Measurements from ENCODE around the gene SH3GLB1.
"Not testable (repeated sequence)": the region's sequence is repeated elsewhere in the genome, so short reads cannot be mapped to it uniquely, and the experiment has no call there.

SH3GLB1 gene

DNA sequence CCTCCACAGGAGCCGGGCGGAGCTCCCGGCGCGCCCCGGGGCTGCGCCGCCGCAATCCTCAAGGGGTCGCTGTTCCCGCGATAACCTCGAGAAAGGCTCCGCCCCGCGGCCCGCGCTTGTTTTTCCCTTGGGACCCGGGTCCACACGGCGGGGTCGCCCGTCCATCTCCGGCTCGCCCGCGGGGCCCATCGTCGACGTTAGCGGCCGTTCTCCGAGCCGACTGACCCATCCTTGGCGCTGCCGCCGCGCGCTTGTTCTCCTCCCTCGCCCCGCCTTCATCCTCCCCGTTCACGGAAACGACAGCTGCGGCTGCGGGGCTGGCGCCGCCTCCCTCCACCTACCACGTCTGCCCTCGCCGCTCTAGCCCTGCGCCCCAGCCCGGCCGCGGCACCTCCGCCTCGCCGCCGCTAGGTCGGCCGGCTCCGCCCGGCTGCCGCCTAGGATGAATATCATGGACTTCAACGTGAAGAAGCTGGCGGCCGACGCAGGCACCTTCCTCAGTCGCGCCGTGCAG lies at the start of gene SH3GLB1:
SH3GLB1 (plus strand) TSS at position 119 of the 514 bp plus-strand sequence; CDS start at position 443, 324 bp downstream.
- DNase-seq, result peak in 1 of 2 experiments; percentile 56

DNA sequence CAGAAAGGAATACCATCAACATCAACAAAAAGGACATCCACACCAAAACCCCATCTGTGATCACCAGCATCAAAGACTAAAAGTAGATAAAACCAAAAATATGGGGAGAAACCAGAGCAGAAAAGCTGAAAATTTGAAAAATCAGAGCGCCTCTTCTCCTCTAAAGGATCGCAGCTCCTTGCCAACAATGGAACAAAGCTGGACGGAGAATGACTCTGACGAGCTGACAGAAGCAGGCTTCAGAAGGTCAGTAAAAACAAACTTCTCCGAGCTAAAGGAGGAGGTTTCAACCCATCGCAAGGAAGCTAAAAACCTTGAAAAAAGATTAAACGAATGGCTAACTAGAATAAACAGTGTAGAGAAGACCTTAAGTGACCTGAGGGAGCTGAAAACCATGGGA lies 46.0 kb upstream of the SH3GLB1 start:
- not testable (repeated sequence) for DNase-seq

DNA sequence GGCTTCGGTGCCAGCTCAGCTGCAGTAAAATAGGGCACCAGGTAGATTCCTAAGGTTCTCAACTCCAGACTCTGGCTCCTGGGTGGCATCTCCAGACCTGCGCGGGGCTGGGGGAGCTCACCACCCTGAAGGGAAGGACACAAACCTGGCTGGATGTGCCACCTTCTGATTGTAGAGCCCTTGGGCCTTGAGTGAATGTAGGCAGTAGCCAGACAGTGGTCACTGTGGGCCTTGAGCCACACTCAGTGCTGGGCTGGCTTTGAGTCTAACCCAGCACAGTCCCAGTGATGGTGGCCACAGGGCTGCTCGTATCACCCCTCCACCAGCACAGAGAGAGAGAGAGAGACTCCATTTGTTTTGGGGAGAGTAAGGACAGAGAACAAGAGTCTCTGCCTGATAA lies 38.0 kb upstream of the SH3GLB1 start:
- DNase-seq, result no peak

GRCh38 chr1:86687595-86687994 lies 16.8 kb upstream of the SH3GLB1 start:
- DNase-seq, result no peak

- DNase-seq, result no peak
Observed at GRCh38 chr1:86692641-86693040, 11.7 kb upstream of the SH3GLB1 start.

- no peak for DNase-seq
Observed at GRCh38 chr1:86695400-86695799, 9.0 kb upstream of the SH3GLB1 start.

- DNase-seq, result no peak
Observed at GRCh38 chr1:86696522-86696921, 7.9 kb upstream of the SH3GLB1 start.

GRCh38 chr1:86699186-86699585 lies 5.2 kb upstream of the SH3GLB1 start:
- no peak for DNase-seq

DNA sequence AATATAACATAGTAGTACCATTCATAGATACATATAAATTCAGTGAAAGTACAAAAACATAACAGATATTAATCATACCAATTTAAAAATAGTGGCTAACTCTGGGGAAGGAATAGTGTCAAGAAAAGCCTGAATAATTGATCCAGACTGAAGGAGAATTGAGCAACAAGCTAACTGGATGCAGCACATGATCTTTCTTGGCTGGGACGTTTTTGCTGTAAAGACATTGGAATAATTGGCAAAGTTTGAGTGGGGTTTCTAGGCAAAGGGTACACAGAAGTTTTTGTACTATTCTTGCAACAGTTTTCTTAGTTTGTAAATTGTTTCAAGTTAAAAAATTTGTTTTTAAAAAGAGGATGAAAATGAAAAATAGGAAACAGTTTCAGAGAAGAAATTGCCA lies 2.6 kb upstream of the SH3GLB1 start:
- DNase-seq, result no peak

DNA sequence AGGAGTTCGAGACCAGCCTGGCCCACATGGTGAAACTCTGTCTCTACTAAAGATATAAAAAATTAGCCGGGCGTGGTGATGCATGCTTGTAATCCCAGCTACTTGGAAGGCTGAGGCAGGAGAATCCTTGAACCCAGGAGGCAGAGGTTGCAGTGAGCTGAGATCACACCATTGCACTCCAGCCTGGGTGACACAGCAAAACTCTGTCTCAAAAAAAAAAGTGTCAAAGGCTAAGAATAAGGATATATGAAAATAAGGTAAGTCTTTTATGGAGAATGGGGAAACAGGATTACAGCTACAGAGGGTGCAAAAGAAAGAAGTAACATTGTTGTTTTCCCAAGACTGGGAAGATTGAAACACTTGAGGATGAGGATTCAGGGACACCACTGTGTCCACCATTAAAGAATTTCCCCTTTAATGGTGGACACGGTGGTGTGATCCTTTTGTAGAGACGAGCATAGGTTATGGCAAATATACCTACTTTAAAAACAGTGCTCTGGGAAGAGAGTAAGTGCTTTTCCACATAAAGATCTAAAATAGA lies 1.4 kb upstream of the SH3GLB1 start:
- DNase-seq, result not testable (repeated sequence)

DNA sequence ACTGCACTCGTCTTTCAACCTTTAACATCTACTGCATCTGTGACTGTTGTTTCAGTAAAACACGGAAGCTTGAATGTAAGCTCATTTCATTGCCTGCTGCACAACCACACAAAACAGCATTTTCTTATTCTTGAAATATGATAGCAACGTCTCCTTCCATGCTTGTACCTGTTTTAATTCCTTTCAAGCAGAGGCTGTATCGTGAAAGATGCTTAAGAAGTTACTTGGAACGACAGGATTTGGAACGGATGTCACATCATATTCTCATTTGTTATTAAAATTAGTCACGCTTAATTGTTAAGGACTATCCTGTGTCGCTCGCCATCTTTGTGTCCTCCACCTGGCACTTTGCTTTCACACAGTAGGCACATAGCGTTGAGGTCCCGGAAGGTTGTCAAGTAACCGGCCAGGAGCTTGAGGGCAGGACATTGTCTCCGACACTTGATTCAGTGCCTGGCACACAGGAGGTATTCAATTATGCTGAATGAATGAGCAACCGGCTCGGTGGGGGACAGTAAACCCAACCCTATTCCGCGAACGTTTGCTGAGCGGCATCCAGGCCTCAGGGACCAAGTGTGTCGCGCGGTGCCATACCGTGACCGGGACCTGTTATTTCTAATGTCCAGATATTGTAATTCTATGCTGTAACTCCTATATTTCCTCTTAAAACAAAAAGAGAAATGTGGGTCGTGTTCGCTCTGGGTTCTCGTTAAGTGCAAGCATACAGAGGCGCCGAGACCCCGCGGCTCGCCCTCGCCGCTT lies 499 bp upstream of the SH3GLB1 start:
- peak in 1 of 2 experiments; percentile 28 for DNase-seq

- DNase-seq, result no peak
Observed at GRCh38 chr1:86704972-86705664, 742 bp downstream of the SH3GLB1 start.

DNA sequence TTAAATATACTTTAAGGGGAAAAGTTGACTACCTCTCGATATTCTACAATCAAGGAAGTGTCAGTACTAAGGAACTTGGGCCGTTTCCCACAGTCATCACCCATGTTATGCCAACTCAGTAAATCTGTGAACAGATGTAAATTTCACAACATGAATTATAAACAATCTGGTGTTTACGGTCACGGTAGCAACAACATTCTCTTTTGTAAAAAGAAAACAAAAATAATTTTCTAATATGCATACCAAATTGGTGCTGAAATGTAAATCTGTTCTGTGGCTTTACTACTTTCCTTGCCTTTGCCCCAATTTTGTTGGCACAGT lies 1.2 kb downstream of the SH3GLB1 start:
- no peak for DNase-seq

- no peak for DNase-seq
Observed at GRCh38 chr1:86706018-86706635, 1.8 kb downstream of the SH3GLB1 start.

DNA sequence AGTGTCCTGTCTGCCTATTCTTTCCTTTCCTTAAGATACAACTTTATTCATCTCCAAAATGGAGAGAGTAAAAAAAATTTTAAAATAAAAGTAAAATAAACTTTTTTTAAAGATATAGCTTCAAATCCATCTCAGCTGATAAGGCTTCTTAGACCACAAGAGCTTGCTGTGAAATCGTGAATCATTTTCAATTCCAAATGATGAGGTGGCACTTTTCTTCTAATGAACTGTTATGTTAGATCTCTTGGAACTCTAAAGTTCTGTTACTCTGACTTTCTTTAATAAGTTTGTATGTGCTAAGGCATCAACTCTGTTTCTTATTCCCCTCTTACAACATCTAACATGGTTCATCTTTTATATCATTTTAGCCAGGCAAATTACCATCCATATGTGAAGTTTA lies 4.5 kb downstream of the SH3GLB1 start:
- no peak for DNase-seq

DNA sequence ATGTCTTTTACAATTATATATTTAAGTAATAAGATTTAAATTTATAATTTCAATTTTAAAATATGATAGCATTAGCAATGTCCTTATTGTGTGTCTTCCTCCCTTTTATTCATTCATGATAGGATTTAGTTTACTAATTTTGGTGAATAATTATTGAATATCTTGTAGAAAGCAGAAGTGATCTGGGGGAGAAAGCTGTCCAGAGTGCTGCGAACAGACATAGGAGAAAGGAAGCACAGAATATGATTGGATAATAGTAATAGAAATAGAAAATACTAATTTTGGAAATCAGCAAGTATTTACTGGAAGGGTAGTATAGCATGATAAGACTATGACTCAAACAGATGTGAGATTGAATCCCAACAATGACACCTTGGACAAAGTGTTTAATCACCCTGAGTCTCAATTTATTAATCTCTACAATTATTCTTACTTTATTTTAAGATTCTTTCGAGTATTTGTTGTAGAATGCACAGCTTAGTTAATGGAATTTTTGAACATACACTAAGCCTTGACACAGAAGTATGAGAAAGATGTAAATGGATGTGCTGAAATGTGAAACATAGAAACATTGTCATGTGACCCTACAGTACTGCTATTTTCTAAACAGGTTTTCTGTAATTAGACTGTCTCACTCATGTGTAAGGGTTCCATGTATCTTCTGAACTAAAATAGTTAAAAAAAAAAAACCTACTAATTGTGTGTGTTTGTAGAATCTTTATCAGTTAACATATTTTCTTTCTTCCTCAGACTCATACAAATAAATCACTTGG lies 7.9 kb downstream of the SH3GLB1 start:
- DNase-seq, result no peak

DNA sequence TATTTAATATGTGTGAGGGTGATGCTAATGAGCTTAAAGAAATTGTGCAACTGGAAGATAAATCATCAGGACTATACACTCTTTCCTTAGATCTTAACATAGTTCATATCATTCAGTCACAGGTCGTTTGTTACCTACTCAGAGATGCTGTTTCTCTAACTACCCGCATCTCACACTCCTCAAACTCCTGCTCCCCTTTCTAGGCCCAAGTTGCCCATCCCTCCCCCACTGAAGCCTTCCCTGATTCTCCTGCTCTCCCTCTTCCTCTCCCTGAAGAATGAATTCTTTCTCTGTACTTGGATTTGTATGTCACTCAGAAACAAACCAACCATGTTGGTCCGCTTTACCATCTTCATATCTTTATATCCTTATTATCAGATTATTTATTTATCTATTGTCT lies 9.1 kb downstream of the SH3GLB1 start:
- no peak for DNase-seq

DNA sequence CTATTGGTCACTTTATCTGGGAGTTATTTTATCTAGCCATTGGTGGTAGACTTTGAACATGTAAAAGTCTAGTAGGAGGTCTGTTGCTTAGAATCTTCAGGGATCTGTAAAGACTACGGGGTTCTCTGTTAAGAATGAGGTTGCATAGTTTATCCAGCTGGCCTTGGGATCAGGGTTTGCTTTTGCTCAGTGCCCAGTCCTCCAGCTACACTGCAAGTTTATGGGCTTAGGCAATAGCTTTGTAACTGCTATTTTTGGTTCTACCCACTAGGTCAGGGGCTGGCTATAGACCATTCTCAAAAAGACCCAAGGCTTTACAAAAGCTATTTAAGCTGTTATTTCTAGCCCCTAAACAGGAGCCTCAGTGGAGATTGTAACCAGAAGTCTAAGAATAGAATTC lies 9.8 kb downstream of the SH3GLB1 start:
- DNase-seq, result no peak

DNA sequence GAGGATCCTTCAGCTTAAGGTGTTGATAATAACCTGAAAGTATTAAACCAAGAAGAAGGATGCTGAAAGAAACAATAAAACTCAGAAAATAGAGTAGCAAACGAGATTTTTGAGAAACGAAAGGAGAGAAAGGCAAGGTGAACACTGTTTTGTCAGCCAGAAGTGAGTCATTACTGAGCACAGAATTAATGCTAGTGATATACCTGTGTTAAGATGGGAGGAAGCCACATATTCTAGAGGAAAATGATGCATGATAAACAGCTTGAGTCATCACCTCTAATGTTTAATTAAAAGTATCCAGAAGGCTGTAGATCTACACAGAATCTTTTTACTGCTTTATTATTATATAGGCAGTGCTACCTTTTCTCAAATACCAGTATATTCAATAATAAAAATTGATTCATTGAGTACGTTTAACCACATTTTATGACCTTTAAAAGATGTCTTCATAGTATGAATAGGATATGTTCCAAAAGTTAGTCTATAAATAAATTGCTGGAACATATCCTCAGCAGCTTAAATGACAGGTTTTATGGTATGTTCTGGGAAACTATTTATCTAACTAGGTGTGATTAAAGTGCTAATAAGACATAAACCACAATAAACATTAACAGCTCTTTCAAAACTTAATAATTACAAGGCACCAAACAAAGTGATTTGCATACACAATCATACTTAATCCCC lies 10.3 kb downstream of the SH3GLB1 start:
- DNase-seq, result no peak

DNA sequence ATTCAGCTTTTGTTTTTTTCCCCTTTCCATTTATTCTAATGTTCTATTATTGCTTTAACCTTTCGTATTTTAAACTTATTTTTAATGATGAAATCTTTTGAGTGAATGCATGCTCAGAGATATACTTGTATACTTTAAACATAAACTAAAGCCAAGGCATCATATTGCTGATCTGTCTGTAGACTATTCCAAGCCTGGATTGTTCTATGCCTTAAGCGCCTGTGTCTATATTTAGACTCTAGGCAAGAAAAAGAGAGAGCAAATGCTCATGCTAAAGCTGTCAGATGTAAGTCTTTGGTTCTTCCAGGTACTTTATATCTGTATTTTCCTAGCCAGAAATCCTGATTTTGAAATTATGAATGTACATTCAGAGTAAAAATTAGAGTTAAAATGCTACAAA lies 14.4 kb downstream of the SH3GLB1 start:
- no peak for DNase-seq

GRCh38 chr1:86731416-86731815 lies 27.0 kb downstream of the SH3GLB1 start:
- DNase-seq, result no peak

GRCh38 chr1:86733340-86733739 lies 29.0 kb downstream of the SH3GLB1 start:
- no peak for DNase-seq

All from cerebellar nuclear complex (tissue), 1 donor.